Medulla oblongata (tissue), 1 donor: Measurements from ENCODE around the gene SEMA7A.
A peak's percentile ranks its signal among the peaks of the same experiment; 100 is the strongest.
"Not testable (repeated sequence)": the region's sequence is repeated elsewhere in the genome, so short reads cannot be mapped to it uniquely, and the experiment has no call there.

Experiments
- DNase-seq: peaks from one replicate; pipeline ENCODE4 v3.0.0-alpha.2; 2015; ENCODE audit errors: extremely low spot score

SEMA7A gene

DNA sequence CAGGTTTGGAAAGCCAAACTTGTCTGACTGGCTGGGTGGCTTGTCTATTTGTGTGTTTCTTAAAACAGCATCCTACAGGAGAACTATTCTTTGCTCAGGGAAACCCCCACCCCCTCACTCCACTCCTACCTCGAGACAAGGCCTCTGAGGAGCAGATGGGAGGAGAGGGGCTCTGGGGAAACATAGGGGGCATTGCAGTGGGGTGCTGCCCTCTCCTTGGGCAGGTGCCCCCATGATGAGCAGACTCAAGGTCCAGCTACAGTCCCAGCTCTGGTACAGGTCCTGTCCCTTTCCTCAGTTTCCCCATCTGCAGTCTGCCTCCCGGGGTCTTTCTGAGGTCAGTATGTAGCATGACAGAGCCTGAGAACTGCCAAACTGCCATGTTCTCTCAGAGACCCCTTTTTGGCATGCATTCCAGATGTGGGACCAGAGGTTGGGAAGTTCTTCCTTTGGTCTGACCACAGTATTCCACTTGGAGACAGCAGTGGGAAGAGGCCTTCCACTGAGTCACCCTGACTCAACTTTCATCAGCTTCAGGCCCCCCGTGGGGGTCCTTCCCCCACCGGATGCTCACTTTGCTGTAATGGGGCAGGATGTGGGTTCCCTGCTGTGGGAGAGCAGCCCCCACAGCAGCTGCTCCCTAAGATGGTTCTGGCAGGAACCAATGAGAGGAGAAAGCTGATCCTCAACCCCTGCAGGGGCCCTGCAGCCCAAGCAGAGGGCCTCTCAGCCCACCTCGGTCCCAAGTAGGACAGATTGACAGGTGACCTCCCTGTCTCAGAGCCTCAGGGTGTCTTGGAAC, 34.0 kb downstream of the SEMA7A start:
- DNase-seq: no peak

DNA sequence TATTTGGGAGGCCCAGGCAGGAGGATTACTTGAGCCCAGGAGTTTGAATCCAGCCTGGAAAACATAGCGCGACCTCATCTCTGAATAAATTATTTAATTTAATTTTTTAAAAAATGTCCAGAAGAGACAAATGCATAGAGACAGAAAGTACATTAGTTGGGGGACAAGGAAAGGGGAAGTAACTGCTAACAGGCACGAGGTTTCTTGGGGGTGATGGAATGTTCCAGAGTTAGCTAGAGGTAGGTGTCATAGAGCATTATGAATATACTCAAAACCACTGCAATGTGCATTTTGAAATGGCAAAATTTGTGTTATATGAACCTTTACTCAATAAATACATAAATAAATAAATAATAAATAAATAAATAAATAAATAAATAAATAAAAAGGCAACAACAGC, 34.7 kb downstream of the SEMA7A start:
- DNase-seq: no peak

DNA sequence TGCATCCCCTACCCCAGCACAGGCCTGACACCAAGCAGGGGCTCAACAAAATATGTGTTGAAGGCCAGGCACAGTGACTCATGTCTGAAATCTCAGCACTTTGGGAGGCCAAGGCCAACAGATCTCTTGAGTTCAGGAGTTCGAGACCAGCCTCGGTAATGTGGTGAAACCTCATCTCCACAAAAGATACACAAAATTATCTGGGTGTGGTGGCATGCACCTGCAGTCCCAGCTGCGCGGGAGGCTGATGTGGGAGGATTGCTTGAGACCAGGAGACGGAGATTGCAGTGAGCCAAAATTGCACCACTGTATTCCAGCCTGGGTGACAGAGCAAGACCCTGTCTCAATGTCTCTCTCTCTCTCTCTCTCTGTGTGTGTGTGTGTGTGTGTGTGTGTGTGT, 35.6 kb downstream of the SEMA7A start:
- DNase-seq: no peak

DNA sequence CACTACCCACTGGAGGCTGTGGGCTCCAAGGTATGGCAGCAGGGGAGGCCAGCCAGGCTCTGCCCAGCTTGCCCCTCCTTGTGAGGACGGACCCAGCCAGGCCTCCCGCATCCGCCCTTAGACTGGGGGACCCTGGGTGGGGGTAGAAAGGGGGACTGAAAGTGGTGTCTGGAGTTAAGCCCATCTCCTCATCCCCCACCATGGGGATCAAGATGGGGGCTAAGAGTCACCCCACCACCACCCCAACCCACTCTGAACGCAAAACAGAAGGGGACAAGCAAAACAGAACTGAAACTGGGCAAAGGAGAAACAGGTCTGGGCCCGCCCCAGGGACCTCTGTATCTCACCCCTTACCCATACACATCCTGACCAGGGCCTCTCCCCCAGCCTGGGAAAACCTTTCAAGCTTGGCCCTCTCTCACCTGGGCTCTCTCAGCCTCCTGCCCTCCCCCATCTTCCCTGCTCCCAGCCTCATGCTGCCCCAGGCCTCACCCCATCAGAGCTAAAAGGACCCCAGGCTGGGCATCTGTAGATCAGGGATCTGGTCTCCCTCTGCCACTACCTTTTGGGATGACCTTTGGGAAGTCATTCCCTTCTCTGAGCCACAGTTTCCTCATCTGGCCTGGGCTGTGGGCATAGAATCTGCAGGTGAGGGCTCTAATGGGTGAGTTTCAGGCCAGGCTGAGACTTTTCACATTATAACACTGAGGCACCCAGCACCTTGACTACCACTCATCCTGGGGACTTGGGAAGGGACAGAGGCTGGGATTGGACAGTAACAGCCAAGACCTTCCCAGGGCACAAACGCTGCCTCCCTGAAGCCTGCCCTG, 36.3 kb downstream of the SEMA7A start:
- DNase-seq: no peak

DNA sequence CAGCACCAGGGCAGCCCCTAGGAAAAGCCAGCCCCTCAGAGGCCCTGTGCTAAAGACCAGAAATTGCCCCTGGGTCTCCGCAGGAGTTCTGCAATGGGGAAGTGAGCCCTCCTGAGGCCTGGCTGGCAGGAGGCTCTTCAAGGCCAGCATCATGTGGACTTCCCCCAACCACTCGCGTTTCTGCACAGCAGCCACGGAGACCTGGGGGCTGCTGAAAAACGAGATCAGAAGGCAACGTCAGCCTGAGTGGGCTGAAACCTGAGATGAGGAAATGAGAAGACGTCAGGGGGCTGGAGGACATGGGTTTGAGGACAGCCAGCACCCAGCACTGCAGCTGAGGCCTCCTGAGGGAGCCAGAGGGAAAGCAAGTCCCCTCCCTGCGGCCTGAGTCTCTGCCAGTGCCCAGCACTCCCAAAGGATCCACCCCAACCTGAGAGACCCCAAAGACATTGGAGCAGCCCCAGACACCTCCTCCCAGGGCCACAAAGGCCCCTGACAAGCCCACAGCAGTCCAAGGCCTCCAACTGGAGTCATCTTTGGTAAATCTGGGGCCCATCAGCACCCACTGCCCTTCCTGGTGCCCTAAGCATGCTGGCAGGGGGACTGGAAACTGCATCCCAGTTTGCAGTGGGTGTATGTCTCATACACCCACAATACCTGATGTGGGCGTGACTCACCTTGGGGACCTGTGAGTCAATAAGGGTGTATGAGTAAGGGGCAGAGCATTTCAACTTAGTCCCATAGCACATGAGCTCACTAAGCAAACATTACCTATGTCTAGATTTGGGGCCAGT, 37.1 kb downstream of the SEMA7A start:
- peak; percentile 64 for DNase-seq

DNA sequence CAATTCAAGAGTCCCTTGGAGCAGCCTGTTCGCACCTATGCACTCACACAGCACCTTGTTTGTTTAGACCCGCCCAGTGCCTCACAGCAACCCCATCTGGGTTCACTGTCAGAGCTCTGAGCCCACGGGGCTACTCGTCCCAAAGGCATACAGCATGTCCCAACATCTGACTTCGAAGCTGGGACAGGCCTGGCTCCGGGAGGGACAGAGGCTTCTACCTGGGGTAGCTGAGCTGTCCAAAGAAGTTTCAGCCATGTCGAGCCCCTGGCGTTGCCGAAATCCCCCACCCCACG, 37.7 kb downstream of the SEMA7A start:
- no peak for DNase-seq

DNA sequence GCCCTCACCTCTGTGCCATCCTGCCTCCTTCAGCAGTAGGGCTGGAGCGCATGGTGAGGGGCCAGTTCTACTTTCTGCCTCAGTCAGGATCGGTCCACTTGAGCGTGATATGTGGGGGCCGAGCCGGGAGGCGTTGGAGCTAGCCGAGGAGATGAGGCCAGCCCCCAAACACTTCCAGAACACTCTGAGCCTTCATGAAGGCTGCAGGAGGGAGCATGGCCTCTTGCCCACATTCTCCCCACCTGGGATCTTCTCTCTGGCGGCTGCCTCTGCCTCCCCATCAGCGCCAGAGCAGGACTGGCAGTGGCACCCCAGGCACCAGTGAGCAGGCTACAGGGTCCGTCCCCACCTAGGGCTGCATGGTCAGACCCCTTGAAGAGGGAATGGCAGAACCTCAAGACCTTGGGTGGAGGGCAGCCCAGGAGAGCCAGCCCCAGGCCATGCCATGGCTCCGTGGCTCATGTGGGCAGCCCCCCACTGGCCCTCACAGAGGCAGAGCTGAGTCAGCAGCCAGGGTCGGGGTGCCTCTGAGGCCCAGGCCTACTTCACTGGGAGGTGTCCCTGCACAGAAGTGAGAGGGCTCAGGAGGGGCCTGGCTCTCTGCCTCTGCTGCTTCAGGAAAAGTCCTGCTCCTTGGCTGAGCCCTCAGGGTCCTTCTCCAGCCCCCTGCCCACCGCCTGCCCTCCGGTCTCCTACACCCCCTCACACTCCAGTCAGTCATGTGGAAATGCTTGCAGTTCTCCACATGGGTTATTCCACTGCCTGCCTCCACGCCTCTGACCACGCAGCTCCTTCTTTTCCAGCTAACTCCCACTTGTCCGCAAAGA, 38.2 kb downstream of the SEMA7A start:
- DNase-seq: no peak

DNA sequence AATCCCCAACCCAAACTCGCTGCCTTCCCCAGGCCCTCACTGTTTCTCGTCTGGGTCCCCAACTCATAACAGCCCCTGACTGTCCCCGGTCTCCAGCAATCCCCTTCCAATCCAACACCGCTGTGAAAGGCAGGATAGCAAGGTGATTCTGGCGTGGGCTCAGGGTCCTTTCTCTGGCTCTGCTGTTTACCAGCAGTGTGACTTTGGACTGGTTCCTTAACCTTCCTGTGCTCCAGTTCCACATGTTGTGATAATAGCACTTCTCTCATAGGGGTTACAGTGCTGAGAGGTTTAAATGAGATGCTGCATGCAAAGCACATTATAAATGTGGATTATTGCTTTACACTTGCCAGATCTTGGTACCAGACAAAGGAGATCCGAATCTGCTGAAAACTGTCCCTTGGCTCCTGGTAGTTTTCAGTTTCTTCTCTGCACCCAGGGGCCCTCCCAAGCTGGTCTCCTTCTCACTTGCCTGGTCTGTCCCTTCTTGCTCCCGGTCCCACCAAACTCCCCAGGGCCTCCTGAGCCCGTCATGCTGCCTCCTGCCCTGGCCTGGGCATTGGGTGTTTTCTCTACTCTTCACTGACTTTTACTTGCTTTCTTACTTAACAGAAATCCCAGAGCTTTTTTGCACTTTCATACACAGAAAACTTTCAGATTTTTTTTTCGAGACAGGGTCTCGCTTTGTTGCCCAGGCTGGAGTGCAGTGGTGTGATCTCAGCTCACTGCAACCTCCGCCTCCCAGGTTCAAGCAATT, 39.5 kb downstream of the SEMA7A start:
- no peak for DNase-seq

DNA sequence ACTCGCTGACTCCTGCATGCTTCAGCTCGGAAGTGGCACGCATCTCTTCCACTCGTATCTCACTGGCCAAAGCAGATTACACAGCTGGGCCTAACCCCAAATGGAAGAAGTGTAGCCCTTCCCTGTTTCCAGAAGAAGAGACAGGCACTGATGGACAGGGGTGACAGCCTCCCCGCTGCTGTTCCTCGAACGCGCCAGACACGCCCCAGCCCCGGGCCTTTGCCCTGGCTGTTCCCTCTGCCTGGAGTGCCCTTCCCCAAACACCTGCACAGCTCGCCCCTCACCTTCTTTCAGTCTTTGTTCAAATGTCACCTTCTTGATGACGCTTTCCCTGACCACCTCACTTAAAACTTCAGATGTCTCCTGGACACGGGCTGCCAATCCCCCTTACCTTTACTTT, 40.3 kb downstream of the SEMA7A start:
- no peak for DNase-seq

DNA sequence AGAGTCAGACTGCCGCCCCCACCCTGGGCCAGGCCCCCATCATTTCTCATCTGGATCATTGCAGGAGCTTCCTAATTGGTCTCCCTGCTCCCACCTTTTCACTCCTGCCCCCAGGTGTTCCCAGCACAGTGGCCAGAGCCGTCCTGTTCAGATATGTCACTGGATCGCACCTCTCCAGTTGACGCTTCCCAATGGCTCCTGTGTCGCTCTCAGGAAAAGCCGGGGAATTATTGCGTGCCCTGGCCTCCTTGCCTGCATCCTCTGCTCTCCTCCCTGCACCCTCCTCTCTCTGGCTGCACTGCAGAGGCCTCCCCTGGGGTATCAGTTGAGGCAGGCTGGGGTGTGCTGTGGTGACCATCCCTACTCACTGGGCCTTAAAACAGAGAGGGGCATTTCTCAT, 40.9 kb downstream of the SEMA7A start:
- no peak for DNase-seq

DNA sequence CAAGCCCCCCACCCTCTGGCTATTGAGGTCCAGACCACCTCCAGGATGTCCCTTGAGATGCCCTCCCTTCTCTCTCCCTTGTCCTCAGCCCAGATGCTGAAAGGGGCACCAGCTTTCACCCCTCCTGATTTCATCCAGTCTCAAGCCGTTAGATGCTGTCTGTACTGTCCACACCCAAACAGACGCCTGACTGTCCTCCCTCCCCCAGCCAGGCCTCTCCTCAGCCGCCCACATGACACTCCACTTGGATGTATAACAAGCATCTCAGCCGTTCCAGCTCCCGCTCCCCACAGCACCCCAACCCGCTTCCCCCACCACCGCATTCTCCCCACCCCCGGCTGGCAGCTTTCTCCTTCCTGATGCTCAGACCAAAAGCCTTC, 41.3 kb downstream of the SEMA7A start:
- peak; percentile 75 for DNase-seq

DNA sequence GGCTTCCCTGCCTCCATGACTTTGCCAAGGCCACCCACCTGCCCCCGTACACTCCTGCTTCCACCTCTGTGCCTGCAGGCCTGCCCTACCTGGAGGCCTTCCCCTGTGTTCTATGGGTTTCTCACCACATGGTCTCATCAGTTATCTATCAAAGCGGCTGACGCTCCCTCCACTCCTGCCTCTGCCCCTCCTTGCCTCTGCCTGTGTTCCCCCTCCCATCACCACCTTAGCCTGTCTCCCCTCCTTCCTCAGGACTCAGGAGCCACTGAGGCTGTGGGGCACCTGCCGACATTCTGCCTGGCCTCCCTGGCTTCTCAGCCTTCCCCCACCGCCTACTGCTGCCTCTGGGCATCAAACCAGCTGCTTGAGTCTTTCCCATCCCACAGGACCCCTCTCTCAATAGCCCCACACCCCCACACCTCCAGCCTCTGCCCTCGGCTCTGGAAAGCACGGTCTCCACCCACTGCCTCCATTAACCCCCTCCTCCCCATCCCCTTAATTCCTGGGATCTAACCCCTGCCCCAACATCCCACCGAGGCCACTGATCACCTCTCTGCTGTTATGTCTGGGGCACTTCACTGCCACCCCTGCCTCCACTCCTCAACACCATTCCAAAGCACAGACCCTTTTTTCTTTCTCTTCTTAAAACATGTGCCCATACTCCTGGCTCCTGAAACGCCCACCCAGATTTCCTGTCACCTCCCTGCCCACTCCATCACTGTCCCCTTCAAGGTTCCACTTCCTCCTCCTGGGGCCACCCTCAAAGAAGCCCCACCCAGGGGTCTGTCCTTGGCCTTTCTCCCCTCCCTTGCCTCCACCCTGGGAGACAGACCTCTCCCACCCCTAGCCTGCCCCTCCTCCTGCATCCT, 41.9 kb downstream of the SEMA7A start:
- no peak for DNase-seq

DNA sequence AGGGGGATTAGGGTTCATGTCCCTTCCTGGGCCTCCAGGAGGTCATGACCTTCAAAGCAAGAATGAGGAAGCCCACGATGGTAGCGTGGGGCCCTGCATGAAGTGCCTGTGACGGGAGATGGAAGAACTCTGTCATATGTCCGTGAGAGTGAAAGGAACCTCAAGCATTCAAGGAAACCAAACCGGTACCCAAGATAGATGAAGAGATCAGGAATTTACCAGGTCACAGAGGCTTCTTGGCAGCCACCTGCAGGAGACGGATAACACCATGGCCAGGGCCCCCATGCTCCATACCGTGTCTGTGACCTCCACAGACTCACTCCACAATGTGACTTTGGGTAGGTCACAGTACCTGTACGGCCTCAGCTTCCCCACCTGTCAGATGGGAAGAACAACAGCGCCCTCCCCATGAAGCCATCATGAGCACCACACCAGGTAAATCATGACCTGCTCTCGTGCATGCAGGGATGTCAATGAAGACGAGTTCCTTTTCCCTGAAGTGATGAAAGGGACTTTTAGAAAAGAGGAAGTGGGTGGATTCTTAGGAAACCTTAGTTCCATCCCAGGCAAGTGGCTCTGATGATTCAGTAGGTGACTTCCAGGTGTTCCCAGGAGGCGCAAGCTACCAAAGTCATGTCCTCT, 43.0 kb downstream of the SEMA7A start:
- DNase-seq: peak; percentile 42

DNA sequence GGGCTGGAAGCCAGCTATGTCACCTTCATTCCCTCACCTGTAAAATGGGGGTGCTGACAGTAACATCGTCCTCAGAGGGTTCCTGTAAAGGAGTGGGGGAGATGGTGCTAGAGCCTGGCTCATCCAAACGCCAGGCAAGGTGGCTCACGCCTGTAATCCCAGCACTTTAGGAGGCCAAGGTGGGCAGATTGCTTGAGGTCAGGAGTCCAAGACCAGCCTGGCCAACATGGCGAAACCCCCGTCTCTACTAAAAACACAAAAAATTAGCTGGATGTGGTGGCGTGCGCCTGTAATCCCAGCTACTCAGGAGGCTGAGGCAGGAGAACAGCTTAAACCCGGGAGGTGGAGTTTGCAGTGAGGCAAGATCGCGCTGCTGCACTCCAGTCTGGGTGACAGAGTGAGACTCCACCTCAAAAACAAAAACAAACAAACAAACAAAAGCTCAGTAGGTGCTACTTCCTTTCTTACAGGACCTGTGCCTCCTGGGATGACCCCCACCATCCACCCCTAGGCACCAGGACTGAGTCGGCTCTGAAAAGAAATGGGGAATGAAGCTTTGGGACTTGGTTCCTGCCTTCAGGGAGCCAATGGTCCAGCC, 43.6 kb downstream of the SEMA7A start:
- not testable (repeated sequence) for DNase-seq

DNA sequence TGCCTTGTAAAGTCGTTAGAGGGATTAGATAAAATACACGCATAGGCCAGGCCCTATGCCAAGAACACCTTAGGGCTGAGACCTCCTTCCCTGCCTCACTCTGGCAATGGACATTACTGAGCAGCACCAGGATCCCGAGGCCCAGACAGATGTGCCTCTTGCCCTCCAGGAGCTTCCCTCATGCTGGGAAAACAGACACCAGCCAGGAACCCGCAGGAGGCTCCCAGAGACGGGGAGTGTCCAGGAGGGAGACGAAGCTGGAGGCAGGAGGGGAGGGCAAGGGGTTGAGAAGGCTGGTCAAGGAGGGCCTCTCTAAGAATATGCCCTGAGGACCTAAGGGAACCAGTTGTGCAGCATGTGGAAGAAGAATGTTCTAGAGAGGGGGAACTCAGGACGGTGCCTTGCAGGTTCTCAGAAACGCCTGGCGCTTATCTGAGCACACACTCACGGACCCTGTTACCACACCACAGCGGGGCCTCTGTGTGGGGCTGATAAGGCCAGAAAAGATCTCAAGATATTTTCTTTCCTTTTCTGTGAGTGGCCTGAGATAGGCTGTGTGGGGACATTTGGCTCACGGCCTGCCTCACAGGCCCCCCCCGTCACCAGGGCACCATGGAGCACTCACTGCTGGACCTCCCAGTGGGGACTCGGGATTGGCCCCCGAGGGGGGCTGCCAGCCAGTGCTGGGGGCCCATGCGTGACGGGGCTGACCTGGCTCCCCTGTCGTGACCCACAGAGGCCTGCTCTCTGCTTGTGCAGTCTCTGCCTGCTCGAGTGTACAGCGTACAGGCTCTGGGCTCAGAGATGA, 44.3 kb downstream of the SEMA7A start:
- DNase-seq: no peak

DNA sequence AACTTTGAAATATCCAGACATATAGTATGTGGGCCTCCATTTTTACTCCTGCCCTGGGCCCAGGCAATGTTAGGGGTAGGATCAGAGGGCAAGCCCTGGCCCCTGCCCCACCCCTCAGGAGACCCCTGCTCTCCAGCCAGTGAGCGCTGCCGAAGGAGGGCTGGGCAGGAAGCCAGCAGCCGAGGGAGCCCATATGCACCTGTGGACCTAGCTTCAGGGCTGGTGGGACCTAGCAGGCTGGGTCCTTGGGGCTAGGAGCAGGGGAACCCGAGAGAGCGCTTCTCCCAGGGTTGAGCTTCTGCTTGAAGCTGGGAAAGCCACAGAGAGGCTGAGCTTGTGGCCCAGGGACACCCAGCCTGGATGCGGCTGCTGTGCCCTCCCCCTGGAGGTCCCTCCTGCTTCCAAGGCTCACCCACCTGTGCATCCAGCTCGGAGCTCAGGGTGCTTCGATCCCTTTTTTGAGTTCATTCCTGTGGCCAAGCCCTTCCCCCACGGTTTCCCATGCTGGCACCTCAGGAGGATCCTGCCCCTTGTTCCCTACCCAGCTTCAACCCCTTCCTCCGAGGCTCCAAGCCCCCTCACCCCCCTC, 45.3 kb downstream of the SEMA7A start:
- DNase-seq: no peak

DNA sequence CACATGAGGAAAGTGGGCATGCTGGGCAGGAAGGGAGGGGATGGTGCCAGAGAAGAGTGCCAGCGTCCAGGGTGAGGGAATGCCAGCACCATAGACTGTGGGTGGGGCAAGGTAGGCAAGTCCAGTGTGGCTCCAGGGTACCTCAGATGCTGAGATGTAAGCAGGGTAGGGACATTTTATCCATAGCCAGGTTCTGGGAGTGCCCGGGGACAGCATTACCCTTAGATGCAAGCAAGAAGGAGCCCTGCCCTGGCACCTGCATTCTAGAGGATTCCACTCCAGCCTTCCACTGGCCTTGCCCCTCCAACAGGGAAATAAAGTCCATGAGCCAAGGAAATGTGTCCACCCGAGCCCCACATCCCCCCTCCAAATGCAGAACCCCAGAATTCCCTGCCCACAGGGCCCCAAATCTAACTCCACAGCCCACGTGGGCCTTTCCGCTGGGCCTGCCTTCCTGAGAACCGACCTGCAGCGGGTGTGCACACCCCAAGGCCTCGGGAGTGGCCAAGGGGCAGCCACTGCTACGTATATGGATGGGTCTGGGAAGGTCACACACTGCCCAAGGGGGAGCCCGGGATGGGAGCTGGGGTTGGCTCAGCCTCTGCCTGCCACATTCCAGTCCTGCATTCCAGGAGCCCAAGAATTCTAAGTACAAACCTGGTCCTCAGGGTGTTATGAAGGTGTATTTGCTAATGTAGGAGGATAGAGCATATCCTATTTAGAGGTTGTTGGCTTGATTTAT, 46.0 kb downstream of the SEMA7A start:
- no peak for DNase-seq
